ENCODE results near the gene SPIC. TPM values are rescaled to one million over a fixed set of nuclear protein-coding genes. Genes with fewer than 3 reads are reported as not detected.

The SPIC gene
- total and polyA plus RNA-seq, 7 donors = 0.77 TPM; not detected in 6

- no peaks in the 10 kb centered on the region for H3K4me1 ChIP-seq
- no peak for DNase-seq
- no peak overlapping the region for H3K4me3 ChIP-seq
- no peaks in the 10 kb centered on the region for H3K27me3 ChIP-seq
- no peaks in the 10 kb centered on the region for H3K9me3 ChIP-seq
- no peaks in the 10 kb centered on the region for H3K36me3 ChIP-seq
- TF ChIP-seq POLR2AphosphoS5 (IDR thresholded peaks at IDR 0.05) (no peak), EP300 (IDR thresholded peaks at IDR 0.05) (no peak), POLR2A (IDR thresholded peaks at IDR 0.05) (no peak)
- intact Hi-C loops (cut with DNase I) = no loop called here
- no peak overlapping the region for H3K27ac ChIP-seq
Measured at GRCh38 chr12:101485021-101485420, 9.9 kb downstream of the SPIC start.

GRCh38 chr12:101488469-101488868 is 13.3 kb downstream of the SPIC start:
- no peak overlapping the region for H3K4me3 ChIP-seq
- no peaks in the 10 kb centered on the region for H3K27me3 ChIP-seq
- TF ChIP-seq POLR2A (IDR thresholded peaks at IDR 0.05) = no peak
- TF ChIP-seq POLR2AphosphoS5 (IDR thresholded peaks at IDR 0.05) = no peak
- no peak for TF ChIP-seq CTCF (IDR thresholded peaks at IDR 0.05)
- TF ChIP-seq EP300 (IDR thresholded peaks at IDR 0.05) = no peak
- intact Hi-C loops (cut with DNase I) = no loop called here
- no peak for DNase-seq
- no peaks in the 10 kb centered on the region for H3K36me3 ChIP-seq
- no peaks in the 10 kb centered on the region for H3K4me1 ChIP-seq
- no peaks in the 10 kb centered on the region for H3K9me3 ChIP-seq
- H3K27ac ChIP-seq = no peak overlapping the region
- WGBS, 2 donors = 33 to 59% methylated on average over 2 of the region's 2 CpGs

- Histone ChIP-seq H3K4me3 (no peak overlapping the region), H3K4me1 (no peaks in the 10 kb centered on the region), H3K36me3 (no peaks in the 10 kb centered on the region), H3K27me3 (no peaks in the 10 kb centered on the region), H3K27ac (no peak overlapping the region), H3K9me3 (no peaks in the 10 kb centered on the region)
- 3 to 13% methylated on average over 3 of the region's 3 CpGs for WGBS, 2 donors
- no peak for DNase-seq
- TF ChIP-seq EP300 (IDR thresholded peaks at IDR 0.05) = no peak
- TF ChIP-seq POLR2A (IDR thresholded peaks at IDR 0.05) = no peak
- no peak for TF ChIP-seq POLR2AphosphoS5 (IDR thresholded peaks at IDR 0.05)
- TF ChIP-seq CTCF (IDR thresholded peaks at IDR 0.05) = peak in 1 of 4 experiments; percentile 26
- intact Hi-C loops (cut with DNase I) = no loop called here
Measured at GRCh38 chr12:101490286-101490920, 15.3 kb downstream of the SPIC start.

GRCh38 chr12:101491329-101491728 is 16.2 kb downstream of the SPIC start:
- H3K27ac ChIP-seq = no peak overlapping the region
- H3K27me3 ChIP-seq = no peaks in the 10 kb centered on the region
- no peak for DNase-seq
- H3K36me3 ChIP-seq = no peaks in the 10 kb centered on the region
- intact Hi-C loops (cut with DNase I) = no loop called here
- no peak for TF ChIP-seq POLR2A (IDR thresholded peaks at IDR 0.05)
- TF ChIP-seq POLR2AphosphoS5 (IDR thresholded peaks at IDR 0.05) = no peak
- no peak for TF ChIP-seq EP300 (IDR thresholded peaks at IDR 0.05)
- TF ChIP-seq CTCF (IDR thresholded peaks at IDR 0.05) = no peak
- H3K4me3 ChIP-seq = no peak overlapping the region
- no peaks in the 10 kb centered on the region for H3K9me3 ChIP-seq
- no peaks in the 10 kb centered on the region for H3K4me1 ChIP-seq
- 93 to 95% methylated on average over 1 of the region's 1 CpG for WGBS, 2 donors

GRCh38 chr12:101493556-101493955 is 18.4 kb downstream of the SPIC start:
- intact Hi-C loops (cut with DNase I) = no loop called here
- Histone ChIP-seq H3K4me1 (no peaks in the 10 kb centered on the region), H3K4me3 (no peak overlapping the region), H3K9me3 (no peaks in the 10 kb centered on the region), H3K27ac (no peak overlapping the region), H3K36me3 (no peaks in the 10 kb centered on the region), H3K27me3 (no peaks in the 10 kb centered on the region)
- 76 to 93% methylated on average over 1 of the region's 1 CpG for WGBS, 2 donors
- DNase-seq = no peak
- TF ChIP-seq POLR2A (IDR thresholded peaks at IDR 0.05) (no peak), POLR2AphosphoS5 (IDR thresholded peaks at IDR 0.05) (no peak), CTCF (IDR thresholded peaks at IDR 0.05) (no peak), EP300 (IDR thresholded peaks at IDR 0.05) (no peak)

All from sigmoid colon (tissue), 7 donors.